ENCODE results near the gene FTL. TPM values are rescaled to one million over a fixed set of nuclear protein-coding genes. Genes with fewer than 3 reads are reported as not detected.

Gene FTL
- total RNA-seq, 1 experiment from 2014 or later = 1,245 TPM

DNA sequence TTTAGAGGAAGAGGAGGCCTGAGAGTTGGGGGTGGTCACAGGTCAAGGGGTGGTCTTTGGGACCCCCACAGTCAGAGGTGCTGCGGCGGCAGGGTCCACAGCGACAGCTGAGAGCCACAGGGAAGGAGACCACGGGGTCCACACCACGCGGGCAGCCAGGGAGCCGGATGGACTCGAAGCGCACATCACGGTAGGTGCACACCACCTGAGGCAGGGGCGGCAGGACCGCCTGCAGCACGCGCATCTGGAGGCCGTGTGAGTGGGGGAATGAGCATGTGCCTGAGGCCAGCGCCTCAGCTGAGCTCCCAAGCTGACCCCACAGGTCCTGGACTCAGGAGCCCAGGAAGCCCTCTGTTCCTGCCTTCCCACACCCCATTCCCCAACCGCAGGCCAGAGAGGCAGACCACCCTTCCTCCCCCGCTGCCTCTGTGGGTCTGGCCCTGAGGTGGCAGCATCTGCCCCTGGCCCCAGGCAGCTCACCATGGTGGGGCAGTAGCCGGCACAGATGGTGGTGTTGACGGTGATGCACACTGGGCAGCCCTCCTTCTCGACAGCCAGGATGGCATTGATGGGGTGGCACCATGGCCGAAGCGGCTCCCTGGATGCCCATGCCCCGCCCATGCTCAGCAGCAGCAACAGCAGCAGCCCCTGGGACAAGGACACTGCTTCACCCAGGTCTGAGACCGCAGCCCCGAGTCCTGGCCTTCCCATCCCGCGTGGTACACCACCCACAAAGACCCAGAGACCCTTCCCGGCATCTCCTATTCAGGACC is 51.1 kb downstream of the FTL start:
- Histone ChIP-seq H3K79me1 (ENCODE audit: insufficient read depth, low read depth, low read length, poor library complexity, severe bottlenecking) (no peaks in the 10 kb centered on the region), H2BK120ac (ENCODE audit: low read depth, low read length, poor library complexity, severe bottlenecking) (no peak overlapping the region), H2BK12ac (ENCODE audit: insufficient read length, low read depth, low read length) (no peak overlapping the region), H2AFZ (ENCODE audit: low read length) (no peak overlapping the region), H3K9ac (ENCODE audit: extremely low read depth, insufficient read length, low read length) (no peak overlapping the region), H2AK5ac (ENCODE audit: insufficient read length, low read length) (no peak overlapping the region), H3K27ac (ENCODE audit: insufficient read length, low read depth, low read length) (no peak overlapping the region), H3K9me3 (ENCODE audit: control insufficient read depth, low read depth, low read length) (no peaks in the 10 kb centered on the region), H4K5ac (ENCODE audit: insufficient read length, low read depth, low read length) (no peak overlapping the region), H3K23ac (ENCODE audit: insufficient read length, low read depth, low read length) (no peak overlapping the region), H4K20me1 (ENCODE audit: control insufficient read depth, insufficient read depth, insufficient read length) (no peaks in the 10 kb centered on the region), H3K18ac (ENCODE audit: insufficient read length, low read depth, low read length) (no peak overlapping the region), H3K23me2 (ENCODE audit: insufficient read length, low read depth, low read length, poor library complexity, severe bottlenecking) (peaks cover 8% of the 10 kb centered on the region), H4K8ac (replicated peaks; ENCODE audit: insufficient read length, low read depth, low read length) (no peak overlapping the region), H3K4me2 (ENCODE audit: insufficient read depth, insufficient read length, low read length) (no peak overlapping the region), H3K56ac (ENCODE audit: insufficient read length, low read depth, low read length) (no peak overlapping the region), H3K14ac (ENCODE audit: insufficient read depth, low read length) (no peak overlapping the region), H2BK20ac (ENCODE audit: low read depth, low read length, poor library complexity, severe bottlenecking) (no peak overlapping the region), H4K91ac (ENCODE audit: insufficient read length, low read depth, low read length) (no peak overlapping the region), H2BK5ac (ENCODE audit: insufficient read length, low read length) (no peak overlapping the region), H3K4ac (ENCODE audit: low read depth, low read length) (no peak overlapping the region), H2BK15ac (ENCODE audit: low read depth, low read length) (no peak overlapping the region), H3T11ph (ENCODE audit: low read length) (no peak overlapping the region), H3K27me3 (ENCODE audit: insufficient read depth, low read length) (no peaks in the 10 kb centered on the region; the same call in 1 of the 2 replicates), H3K4me1 (ENCODE audit: insufficient read depth, low read length) (peaks cover 4% of the 10 kb centered on the region; the same call in 1 of the 2 replicates), H3K79me2 (ENCODE audit: insufficient read depth, low read length) (no peaks in the 10 kb centered on the region)
- no peak for DNase-seq
- TF ChIP-seq, protein P1, sequence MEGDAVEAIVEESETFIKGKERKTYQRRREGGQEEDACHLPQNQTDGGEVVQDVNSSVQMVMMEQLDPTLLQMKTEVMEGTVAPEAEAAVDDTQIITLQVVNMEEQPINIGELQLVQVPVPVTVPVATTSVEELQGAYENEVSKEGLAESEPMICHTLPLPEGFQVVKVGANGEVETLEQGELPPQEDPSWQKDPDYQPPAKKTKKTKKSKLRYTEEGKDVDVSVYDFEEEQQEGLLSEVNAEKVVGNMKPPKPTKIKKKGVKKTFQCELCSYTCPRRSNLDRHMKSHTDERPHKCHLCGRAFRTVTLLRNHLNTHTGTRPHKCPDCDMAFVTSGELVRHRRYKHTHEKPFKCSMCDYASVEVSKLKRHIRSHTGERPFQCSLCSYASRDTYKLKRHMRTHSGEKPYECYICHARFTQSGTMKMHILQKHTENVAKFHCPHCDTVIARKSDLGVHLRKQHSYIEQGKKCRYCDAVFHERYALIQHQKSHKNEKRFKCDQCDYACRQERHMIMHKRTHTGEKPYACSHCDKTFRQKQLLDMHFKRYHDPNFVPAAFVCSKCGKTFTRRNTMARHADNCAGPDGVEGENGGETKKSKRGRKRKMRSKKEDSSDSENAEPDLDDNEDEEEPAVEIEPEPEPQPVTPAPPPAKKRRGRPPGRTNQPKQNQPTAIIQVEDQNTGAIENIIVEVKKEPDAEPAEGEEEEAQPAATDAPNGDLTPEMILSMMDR (conservative IDR thresholded peaks at IDR 0.05) = no peak
- Mint-ChIP-seq H3K4me3 (no peak overlapping the region; a peak in 1 of 5 replicates), H3K27ac (no peak overlapping the region), H3K9me3 (peaks cover 0 to 1% of the 10 kb centered on the region in 2 experiments; a peak in 1 of 5 replicates), H3K36me3 (ENCODE audit: insufficient read depth in 1 of 3, low read depth in 3 of 3) (peaks cover 16 to 50% (median 48%) of the 10 kb centered on the region in 3 experiments; a peak in 6 of 7 replicates), H3K4me1 (peaks cover 15 to 33% of the 10 kb centered on the region in 2 experiments), H3K27me3 (ENCODE audit: low read depth) (peaks cover 25% of the 10 kb centered on the region)
- WGBS (ENCODE audit: extremely low coverage, insufficient read length, low lambda C conversion rate) = no CpG with 5 or more reads among the region's 29 CpGs

Small RNA genes lying within 50 kb of the gene (microRNA-seq; reads per million reads assigned to microRNA genes)
- gene MIR6798 (ENCODE audit: borderline microRNAs expressed) = not detected

Other genes starting within 250 kb of the FTL start
- 1.4 and 1.6 TPM in 2 replicates for gene MAMSTR, start 245.6 kb upstream of the FTL start, total RNA-seq (2021)
- gene RASIP1, start 224.7 kb upstream of the FTL start, total RNA-seq (2021) = 2.4 and 2.8 TPM in 2 replicates
- gene IZUMO1, start 218.4 kb upstream of the FTL start, total RNA-seq (2021) = 2.6 and 3.7 TPM in 2 replicates
- gene FUT1, start 212.7 kb upstream of the FTL start, total RNA-seq (2021) = 15.9 and 16.1 TPM in 2 replicates
- 0.55 and 0.90 TPM in 2 replicates for gene FGF21, start 209.8 kb upstream of the FTL start, total RNA-seq (2021)
- 30.6 and 32.7 TPM in 2 replicates for gene BCAT2, start 154.3 kb upstream of the FTL start, total RNA-seq (2021)
- 11.2 and 11.6 TPM in 2 replicates for gene HSD17B14, start 128.8 kb upstream of the FTL start, total RNA-seq (2021)
- gene PLEKHA4, start 96.7 kb upstream of the FTL start, total RNA-seq (2021) = 14.3 and 15.3 TPM in 2 replicates
- 17.2 and 17.5 TPM in 2 replicates for gene PPP1R15A, start 92.9 kb upstream of the FTL start, total RNA-seq (2021)
- 0.94 and 1.0 TPM in 2 replicates for gene TULP2, start 66.6 kb upstream of the FTL start, total RNA-seq (2021)
- gene NUCB1, start 65.0 kb upstream of the FTL start, total RNA-seq (2021) = 125 and 131 TPM in 2 replicates
- gene DHDH, start 31.6 kb upstream of the FTL start, total RNA-seq (2021) = 1.4 and 2.0 TPM in 2 replicates
- 310 and 315 TPM in 2 replicates for gene BAX, start 10.4 kb upstream of the FTL start, total RNA-seq (2021)
- 44.3 and 45.6 TPM in 2 replicates for gene GYS1, start 28.0 kb downstream of the FTL start, total RNA-seq (2021)
- 130 and 134 TPM in 2 replicates for gene RUVBL2, start 28.6 kb downstream of the FTL start, total RNA-seq (2021)
- not detected in 2 replicates for gene LHB, start 51.8 kb downstream of the FTL start, total RNA-seq (2021)
- 0.46 TPM in 1 of 2 replicates, not detected in the other for gene CGB3, start 59.0 kb downstream of the FTL start, total RNA-seq (2021)
- 0.55 and 0.77 TPM in 2 replicates for gene CGB2, start 66.6 kb downstream of the FTL start, total RNA-seq (2021)
- gene CGB1, start 71.6 kb downstream of the FTL start, total RNA-seq (2021) = not detected in 2 replicates
- not detected in 2 replicates for gene CGB5, start 78.5 kb downstream of the FTL start, total RNA-seq (2021)
- 0.39 TPM in 1 of 2 replicates, not detected in the other for gene CGB8, start 83.8 kb downstream of the FTL start, total RNA-seq (2021)
- 1.2 TPM in 2 replicates for gene CGB7, start 92.4 kb downstream of the FTL start, total RNA-seq (2021)
- gene NTF4, start 99.5 kb downstream of the FTL start, total RNA-seq (2021) = 2.1 and 2.3 TPM in 2 replicates
- 0.04 TPM in 2 replicates for gene KCNA7, start 107.4 kb downstream of the FTL start, total RNA-seq (2021)
- 292 and 295 TPM in 2 replicates for gene SNRNP70, start 120.1 kb downstream of the FTL start, total RNA-seq (2021)
- 3.5 and 4.2 TPM in 2 replicates for gene LIN7B, start 149.1 kb downstream of the FTL start, total RNA-seq (2021)
- gene C19orf73, start 153.8 kb downstream of the FTL start, total RNA-seq (2021) = 0.72 and 1.1 TPM in 2 replicates
- gene PPFIA3, start 154.2 kb downstream of the FTL start, total RNA-seq (2021) = 18.8 and 19.1 TPM in 2 replicates
- gene HRC, start 190.1 kb downstream of the FTL start, total RNA-seq (2021) = 1.8 and 1.9 TPM in 2 replicates
- 6.9 and 7.2 TPM in 2 replicates for gene TRPM4, start 192.5 kb downstream of the FTL start, total RNA-seq (2021)

All from H9 (cell line).